HG02973 (cell line): ENCODE results near the gene HIVEP3.

Source experiments
- ATAC-seq: cut with Tn5 transposase; IDR thresholded peaks from one replicate; pipeline ENCODE4 v1.9.1; 2021; ENCODE audit warnings: moderate library complexity; ENCODE audit not compliant: unreplicated experiment

The HIVEP3 gene

GRCh38 chr1:41607808-41608207 lies 310.9 kb downstream of the HIVEP3 start:
- ATAC-seq = no peak

GRCh38 chr1:41599912-41600311 lies 318.8 kb downstream of the HIVEP3 start:
- no peak for ATAC-seq

GRCh38 chr1:41598325-41598724 lies 320.4 kb downstream of the HIVEP3 start:
- no peak for ATAC-seq

- ATAC-seq = no peak
These were observed 326.1 kb downstream of the HIVEP3 start for GRCh38 chr1:41592451-41593125.

GRCh38 chr1:41591891-41592290 lies 326.8 kb downstream of the HIVEP3 start:
- no peak for ATAC-seq

- ATAC-seq = no peak
These were observed 328.4 kb downstream of the HIVEP3 start for GRCh38 chr1:41590331-41590730.

GRCh38 chr1:41589395-41589794 lies 329.3 kb downstream of the HIVEP3 start:
- ATAC-seq = no peak

GRCh38 chr1:41588334-41588875 lies 330.3 kb downstream of the HIVEP3 start:
- ATAC-seq = no peak

- ATAC-seq = no peak
These were observed 330.9 kb downstream of the HIVEP3 start for GRCh38 chr1:41587791-41588190.

GRCh38 chr1:41586230-41586629 lies 332.5 kb downstream of the HIVEP3 start:
- no peak for ATAC-seq

- ATAC-seq = no peak
These were observed 334.8 kb downstream of the HIVEP3 start for GRCh38 chr1:41583658-41584547.

- ATAC-seq = no peak
These were observed 335.7 kb downstream of the HIVEP3 start for GRCh38 chr1:41582851-41583657.

- no peak for ATAC-seq
These were observed 336.4 kb downstream of the HIVEP3 start for GRCh38 chr1:41582351-41582750.

GRCh38 chr1:41582004-41582325 lies 336.8 kb downstream of the HIVEP3 start:
- no peak for ATAC-seq

- ATAC-seq = no peak
These were observed 337.3 kb downstream of the HIVEP3 start for GRCh38 chr1:41581216-41582003.

GRCh38 chr1:41580520-41581172 lies 338.1 kb downstream of the HIVEP3 start:
- no peak for ATAC-seq

- ATAC-seq = no peak
These were observed 338.7 kb downstream of the HIVEP3 start for GRCh38 chr1:41580021-41580420.

- no peak for ATAC-seq
These were observed 339.9 kb downstream of the HIVEP3 start for GRCh38 chr1:41578712-41579335.

GRCh38 chr1:41576620-41577019 lies 342.1 kb downstream of the HIVEP3 start:
- ATAC-seq = no peak

GRCh38 chr1:41576206-41576605 lies 342.5 kb downstream of the HIVEP3 start:
- no peak for ATAC-seq
